HL-60 (cell line): Measurements from ENCODE around the gene CST6.

Experiments
- DNase-seq, 2 experiments: peaks; one replicate each; pipeline ENCODE4 v3.0.0-alpha.2; 2010 to 2020; ENCODE audit warnings: low read depth in 1 of 2, low spot score in 1 of 2
- H3K27ac ChIP-seq: fragments of 250-450 bp; sonication (Bioruptor Pico); replicated peaks from 2 replicates; pipeline ENCODE4 v1.5.1; 2020; ENCODE audit warnings: mild to moderate bottlenecking, moderate library complexity
- H3K27me3 ChIP-seq: fragments of 250-450 bp; sonication (Bioruptor Pico); 2 replicates; pipeline ENCODE4 v1.5.1; 2021; ENCODE audit warnings: mild to moderate bottlenecking, moderate library complexity; ENCODE audit not compliant: insufficient read depth, poor library complexity, severe bottlenecking
- H3K4me3 ChIP-seq: replicated peaks from 2 replicates; pipeline ENCODE4 v1.5.1; 2011; ENCODE audit warnings: mild to moderate bottlenecking, control low read depth, low read length; ENCODE audit not compliant: insufficient read depth
- CTCF ChIP-seq: IDR thresholded peaks from one replicate; pipeline ENCODE4 v1.5.1; 2011; ENCODE audit warnings: low read length, control low read depth, inconsistent platforms; ENCODE audit not compliant: insufficient read depth
- GABPA ChIP-seq: IDR thresholded peaks from 2 replicates; pipeline ENCODE4 v1.6.1; 2012; ENCODE audit warnings: low read depth
- POLR2AphosphoS5 ChIP-seq: IDR thresholded peaks from 2 replicates; pipeline ENCODE4 v1.6.1; 2012; ENCODE audit warnings: low read depth
- REST ChIP-seq: IDR thresholded peaks from 2 replicates; pipeline ENCODE4 v1.6.1; 2012; ENCODE audit warnings: low read depth; ENCODE audit not compliant: insufficient replicate concordance
- SPI1 ChIP-seq: IDR thresholded peaks from 2 replicates; pipeline ENCODE4 v1.6.1; 2012; ENCODE audit warnings: low read depth, mild to moderate bottlenecking, borderline replicate concordance

CST6 gene

GRCh38 chr11:66006134-66006890, 5.5 kb upstream of the CST6 start:
- DNase-seq, result no peak
- no peak overlapping the region for H3K27ac ChIP-seq
- TF ChIP-seq CTCF, result no peak
- no peak for TF ChIP-seq SPI1
- TF ChIP-seq GABPA, result no peak
- no peak for TF ChIP-seq REST
- no peak for TF ChIP-seq POLR2AphosphoS5
- H3K4me3 ChIP-seq, result no peak overlapping the region
- peaks cover under 1% of the 10 kb centered on the region for H3K27me3 ChIP-seq

- H3K27ac ChIP-seq, result no peak overlapping the region
- H3K27me3 ChIP-seq, result peaks cover 5% of the 10 kb centered on the region
- DNase-seq, result no peak
- no peak for TF ChIP-seq GABPA
- TF ChIP-seq SPI1, result no peak
- TF ChIP-seq CTCF, result no peak
- H3K4me3 ChIP-seq, result no peak overlapping the region
Measured at GRCh38 chr11:66006891-66007176, 5.0 kb upstream of the CST6 start.

- no peak for DNase-seq
- Histone ChIP-seq H3K27ac (no peak overlapping the region), H3K4me3 (no peak overlapping the region), H3K27me3 (peaks cover 8% of the 10 kb centered on the region)
- no peak for TF ChIP-seq POLR2AphosphoS5
- no peak for TF ChIP-seq GABPA
- TF ChIP-seq REST, result no peak
- no peak for TF ChIP-seq CTCF
- no peak for TF ChIP-seq SPI1
Measured at GRCh38 chr11:66007201-66007634, 4.6 kb upstream of the CST6 start.

GRCh38 chr11:66008095-66008467, 3.7 kb upstream of the CST6 start:
- Histone ChIP-seq H3K27me3 (peaks cover 9% of the 10 kb centered on the region), H3K4me3 (no peak overlapping the region), H3K27ac (no peak overlapping the region)
- no peak for DNase-seq
- TF ChIP-seq CTCF, result no peak
- TF ChIP-seq REST, result no peak
- TF ChIP-seq POLR2AphosphoS5, result no peak
- TF ChIP-seq SPI1, result no peak
